ENCODE data around the gene RRP12. TPM values are rescaled to one million over a fixed set of nuclear protein-coding genes. Genes with fewer than 3 reads are reported as not detected.

RRP12 gene
- total and polyA plus RNA-seq, 2 of the 4 experiments (the other 2 are of a cell fraction), result 21.5 to 23.3 TPM

- BruUV-seq (replicated peaks), result no TSS peak
- Histone ChIP-seq H2AK5ac (ENCODE audit: low read depth, low read length) (no peak overlapping the region), H3K9me3 (ENCODE audit: control insufficient read depth, insufficient read depth, low read length) (no peaks in the 10 kb centered on the region), H2BK120ac (ENCODE audit: low read depth, low read length) (no peak overlapping the region), H4K20me1 (ENCODE audit: insufficient read depth, low read length) (peaks cover 9% of the 10 kb centered on the region; the same call in 1 of the 2 replicates), H3K4me3 (ENCODE audit: insufficient read depth, low read depth, low read length) (no peak overlapping the region), H3K9me1 (ENCODE audit: insufficient read depth, low read length) (peaks cover 4% of the 10 kb centered on the region; the same call in 1 of the 2 replicates), H3K23ac (ENCODE audit: low read depth, low read length) (no peak overlapping the region), H3K27me3 (ENCODE audit: control insufficient read depth, insufficient read depth, low read length) (no peaks in the 10 kb centered on the region), H4K91ac (ENCODE audit: insufficient read depth, low read depth, low read length) (no peak overlapping the region), H3K18ac (ENCODE audit: low read depth, low read length) (no peak overlapping the region), H2AFZ (replicated peaks; ENCODE audit: low read length, poor library complexity) (no peak overlapping the region), H3K4ac (ENCODE audit: low read depth, low read length) (no peak overlapping the region), H3K4me2 (ENCODE audit: low read depth, low read length) (no peak overlapping the region), H3K36me3 (ENCODE audit: control insufficient read depth, insufficient read depth, low read length) (peaks cover 14% of the 10 kb centered on the region), H3K9ac (ENCODE audit: low read depth, low read length) (no peak overlapping the region), H3K27ac (ENCODE audit: insufficient read depth, low read length) (no peak overlapping the region), H3K79me1 (ENCODE audit: low read depth in 1 of 2, low read length in 2 of 2) (peaks cover 30 to 50% of the 10 kb centered on the region in 2 experiments), H2BK5ac (ENCODE audit: low read depth, low read length, poor library complexity, severe bottlenecking) (no peak overlapping the region), H2BK20ac (ENCODE audit: low read depth, low read length) (no peak overlapping the region), H4K8ac (ENCODE audit: low read depth in 2 of 2, low read length in 2 of 2) (no peak overlapping the region), H3K14ac (replicated peaks; ENCODE audit: low read depth, low read length) (no peak overlapping the region), H3K56ac (ENCODE audit: extremely low read depth, insufficient read depth, low read length) (no peak overlapping the region), H2AK9ac (replicated peaks; ENCODE audit: low read depth, low read length, poor library complexity) (no peak overlapping the region), H3K4me1 (ENCODE audit: control insufficient read depth, insufficient read depth, low read length) (peaks cover 5% of the 10 kb centered on the region; the same call in 1 of the 2 replicates), H4K5ac (ENCODE audit: low read depth, low read length) (no peak overlapping the region), H2BK15ac (ENCODE audit: low read depth, low read length) (no peak overlapping the region)
- CTCF ChIA-PET, result no interaction called here
- no peak for TF ChIP-seq POLR2A (IDR thresholded peaks at IDR 0.05; ENCODE audit: low read depth, low read length)
- TF ChIP-seq CHD1 (IDR thresholded peaks at IDR 0.05; ENCODE audit: low read depth, low read length), result no peak
- no peak for TF ChIP-seq MXI1 (IDR thresholded peaks at IDR 0.05; ENCODE audit: borderline replicate concordance, low read depth, low read length)
- TF ChIP-seq NFE2L2 (IDR thresholded peaks at IDR 0.05; ENCODE audit: low read depth, low read length), result no peak
- in situ Hi-C loops (cut with MboI; ENCODE audit: low sequenced_read_pairs) (no loop called here), dilution Hi-C loops (cut with HindIII; ENCODE audit: low sequenced_read_pairs, unreplicated experiment) (no loop called here), intact Hi-C loops (cut with micrococcal nuclease) (loop anchor here (2.0 kb wide), 1 partner anchor 17 kb away; the partner anchor contains the start of gene PGAM1)
- ATAC-seq (ENCODE audit: low read depth) (no peak), DNase-seq (no peak)
- POLR2A ChIA-PET (ENCODE audit: unreplicated experiment), result no interaction called here
- WGBS, 2 experiments (ENCODE audit: extremely low coverage in 2 of 2, insufficient read length in 1 of 2), result 71% methylated on average over 1 of the region's 1 CpG; no CpG with 5 or more reads in 1 of the 2 experiments
These were observed 43.1 kb upstream of the RRP12 start for GRCh38 chr10:97444212-97444611.

Data from IMR-90 (cell line).